ENCODE results near the gene PKP1.

- TF ChIP-seq POLR2AphosphoS5 (IDR thresholded peaks at IDR 0.05; ENCODE audit: borderline replicate concordance, low read depth, low read length) (no peak), EZH2 (IDR thresholded peaks at IDR 0.05) (no peak), FOXP2 (optimal IDR thresholded peaks at IDR 0.05; ENCODE audit: control extremely low read depth, extremely low read length, insufficient read depth) (no peak)
Observed at GRCh38 chr1:201266276-201266675, 17.0 kb upstream of the PKP1 start.

All from SK-N-MC (cell line).